Stimulated activated CD8-positive, alpha-beta memory T cell treated with anti-CD3 and anti-CD28 coated beads, Interleukin-2, amount 100 ng/mL, for 1 hour (primary cell): ENCODE measurements around the gene APOH.

Experiments used
- DNase-seq, 2 donors: peaks; one replicate each; pipeline ENCODE4 v3.0.0-alpha.2; 2020; ENCODE audit warnings: low read depth in 2 of 2

Gene APOH

GRCh38 chr17:66234611-66235010 lies 5.4 kb upstream of the APOH start:
- no peak for DNase-seq

- DNase-seq, result no peak
These were observed 4.0 kb upstream of the APOH start for GRCh38 chr17:66233023-66233753.

GRCh38 chr17:66230922-66231591 lies 1.8 kb upstream of the APOH start:
- DNase-seq, result no peak

GRCh38 chr17:66229783-66230538 lies 746 bp upstream of the APOH start:
- no peak for DNase-seq

- DNase-seq, result no peak
These were observed 1.8 kb downstream of the APOH start for GRCh38 chr17:66227212-66228045.

GRCh38 chr17:66222798-66223350 lies 6.3 kb downstream of the APOH start:
- no peak for DNase-seq

GRCh38 chr17:66221755-66222530 lies 7.3 kb downstream of the APOH start:
- no peak for DNase-seq

GRCh38 chr17:66221343-66221742 lies 7.9 kb downstream of the APOH start:
- no peak for DNase-seq

- no peak for DNase-seq
These were observed 9.0 kb downstream of the APOH start for GRCh38 chr17:66220079-66220835.

- DNase-seq, result no peak
These were observed 13.7 kb downstream of the APOH start for GRCh38 chr17:66215529-66215911.

GRCh38 chr17:66214884-66215528 lies 14.2 kb downstream of the APOH start:
- no peak for DNase-seq

GRCh38 chr17:66211047-66211810 lies 18.0 kb downstream of the APOH start:
- DNase-seq, result no peak

GRCh38 chr17:66210208-66210574 lies 19.0 kb downstream of the APOH start:
- no peak for DNase-seq

- DNase-seq, result no peak
These were observed 21.3 kb downstream of the APOH start for GRCh38 chr17:66207936-66208335.

- no peak for DNase-seq
These were observed 25.8 kb downstream of the APOH start for GRCh38 chr17:66203274-66204015.

- peak in 1 of 2 donors; percentile 3 for DNase-seq
These were observed 28.5 kb downstream of the APOH start for GRCh38 chr17:66200685-66201092.

- no peak for DNase-seq
These were observed 31.0 kb downstream of the APOH start for GRCh38 chr17:66198242-66198641.

- no peak for DNase-seq
These were observed 36.9 kb downstream of the APOH start for GRCh38 chr17:66192378-66192687.
